Activated CD4-positive, alpha-beta T cell treated with anti-CD3 and anti-CD28 coated beads, Interleukin-10, Interleukin-2, amounts not matched to agents 100 ng/mL and 50 ng/mL, durations not matched to agents 16 hours and 8 hours (primary cell): Measurements from ENCODE around the gene DGAT2L6.
"Not testable (repeated sequence)": the region's sequence is repeated elsewhere in the genome, so short reads cannot be mapped to it uniquely, and the experiment has no call there.

Experiments used
- DNase-seq: peaks from one replicate; pipeline ENCODE4 v3.0.0-alpha.2; 2020

Gene DGAT2L6

DNA sequence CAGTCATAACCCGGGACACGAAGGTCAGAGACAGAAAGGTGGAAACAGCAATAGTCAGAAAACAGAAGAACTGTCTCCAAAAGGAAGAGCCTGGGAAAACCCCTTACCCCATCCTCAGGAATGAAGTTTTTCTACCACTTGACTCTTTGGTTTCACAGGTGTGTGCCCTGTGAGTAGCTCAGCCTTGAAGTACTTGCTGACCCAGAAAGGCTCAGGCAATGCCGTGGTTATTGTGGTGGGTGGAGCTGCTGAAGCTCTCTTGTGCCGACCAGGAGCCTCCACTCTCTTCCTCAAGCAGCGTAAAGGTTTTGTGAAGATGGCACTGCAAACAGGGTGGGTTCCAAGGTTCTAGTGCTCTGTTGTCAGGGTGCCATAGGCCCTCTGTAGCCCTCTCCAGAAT, 24.4 kb downstream of the DGAT2L6 start:
- DNase-seq = no peak

DNA sequence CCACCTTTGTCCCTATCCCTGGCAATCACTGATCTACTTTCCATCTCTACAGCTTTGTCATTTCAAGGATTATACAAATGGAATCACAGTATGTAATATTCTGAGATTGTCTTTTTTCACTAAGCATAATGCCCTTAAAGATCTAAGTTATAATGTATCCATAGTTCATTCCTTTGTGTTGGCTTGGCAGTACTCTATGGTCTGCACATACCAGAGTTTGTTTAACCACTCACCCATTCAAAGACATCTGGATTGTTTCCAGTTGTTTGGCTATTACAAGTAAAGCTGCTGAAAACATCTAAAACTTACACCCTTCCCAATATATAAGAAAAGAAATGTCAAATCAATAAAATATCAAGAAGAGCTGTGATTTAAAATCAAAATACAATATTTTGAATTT, 31.2 kb downstream of the DGAT2L6 start:
- DNase-seq = no peak

DNA sequence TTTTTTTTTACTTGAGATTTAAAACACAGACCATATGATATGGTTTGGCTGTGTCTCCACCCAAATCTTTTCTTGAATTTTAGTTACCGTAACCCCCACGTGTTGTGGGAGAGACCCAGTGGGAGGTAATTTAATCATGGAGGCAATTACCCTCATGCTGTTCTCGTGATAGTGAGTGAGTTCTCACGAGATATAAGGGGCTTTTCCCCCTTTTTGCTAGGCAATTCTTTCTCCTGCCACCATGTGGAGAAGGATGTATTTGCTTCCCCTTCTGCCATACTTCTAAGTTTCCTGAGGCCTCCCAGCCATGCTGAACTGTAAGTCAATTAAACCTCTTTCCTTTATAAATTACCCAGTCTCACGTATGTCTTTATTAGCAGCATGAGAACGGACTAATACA, 32.3 kb downstream of the DGAT2L6 start:
- DNase-seq = not testable (repeated sequence)

DNA sequence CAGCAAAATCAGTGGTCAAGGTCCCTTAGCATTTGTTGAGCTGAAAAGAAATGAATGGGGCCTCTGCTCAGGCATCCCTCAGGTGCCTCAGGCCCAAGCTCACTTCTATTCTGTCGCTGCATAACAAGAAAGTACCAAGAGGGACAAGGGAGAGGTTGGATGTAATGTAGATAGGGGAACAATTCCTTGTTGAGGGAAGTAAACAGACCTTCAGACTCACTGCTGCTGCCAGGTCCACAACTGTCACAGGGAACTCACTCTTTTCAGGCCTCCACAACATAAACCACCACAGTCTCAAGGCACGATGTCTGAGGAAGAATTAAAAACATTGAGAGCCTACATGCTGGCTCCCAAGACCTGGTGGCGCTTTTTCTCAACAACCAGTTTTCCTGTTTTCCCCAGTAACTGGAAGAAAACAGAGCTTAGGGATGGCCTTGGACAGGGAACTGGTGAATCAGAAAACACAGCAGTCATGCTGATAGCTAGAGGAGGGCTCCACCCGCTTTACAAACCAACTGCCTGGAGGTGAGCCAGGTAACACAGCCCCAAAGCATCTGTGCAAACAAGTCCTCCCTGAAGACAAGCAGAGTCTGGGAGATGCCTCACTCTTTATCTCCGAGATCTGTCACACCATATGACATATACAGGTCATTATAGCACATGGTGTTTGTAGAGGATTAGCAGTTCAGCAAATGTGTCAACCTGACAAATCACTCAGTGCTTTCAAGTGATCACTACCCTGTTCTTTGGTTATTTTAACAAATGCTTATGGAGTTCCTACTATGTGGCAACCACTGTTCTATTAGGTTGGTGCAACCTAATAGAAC, 42.9 kb downstream of the DGAT2L6 start:
- DNase-seq = no peak

DNA sequence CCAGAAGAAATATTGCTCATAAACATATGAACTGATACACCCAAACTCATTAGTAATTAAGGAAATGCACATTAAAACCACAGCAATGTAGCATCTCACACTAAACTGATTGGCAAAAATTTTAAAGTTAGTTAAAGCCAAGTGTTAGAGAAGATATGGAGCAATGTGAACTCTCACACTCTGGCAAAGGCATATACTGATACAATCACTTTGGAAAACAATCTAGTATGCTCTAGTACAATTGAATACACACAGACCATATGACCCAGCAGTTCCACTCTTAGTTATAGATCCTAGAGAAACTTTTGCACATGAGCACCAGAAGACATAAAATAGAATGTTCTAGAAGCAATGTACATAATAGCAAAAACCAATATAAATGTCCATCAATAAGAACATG, 48.8 kb downstream of the DGAT2L6 start:
- no peak for DNase-seq

DNA sequence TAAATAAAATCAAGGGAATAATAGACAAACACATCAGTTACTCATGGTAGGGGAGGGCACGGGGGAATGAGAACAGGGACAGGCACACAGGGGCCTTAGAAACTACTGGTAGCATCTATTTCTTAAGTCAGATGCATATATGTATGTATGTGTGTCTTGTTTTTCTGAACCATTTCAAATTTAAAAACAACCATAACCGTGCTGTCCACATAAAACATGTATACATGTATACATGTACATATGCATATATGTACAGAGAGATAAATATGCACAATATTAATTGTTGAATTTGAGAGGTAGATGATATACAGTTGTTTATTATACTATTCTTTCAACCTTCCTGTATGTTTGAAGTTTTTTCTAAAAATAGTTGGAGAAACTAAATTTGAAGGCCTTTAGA, 49.4 kb downstream of the DGAT2L6 start:
- no peak for DNase-seq

DNA sequence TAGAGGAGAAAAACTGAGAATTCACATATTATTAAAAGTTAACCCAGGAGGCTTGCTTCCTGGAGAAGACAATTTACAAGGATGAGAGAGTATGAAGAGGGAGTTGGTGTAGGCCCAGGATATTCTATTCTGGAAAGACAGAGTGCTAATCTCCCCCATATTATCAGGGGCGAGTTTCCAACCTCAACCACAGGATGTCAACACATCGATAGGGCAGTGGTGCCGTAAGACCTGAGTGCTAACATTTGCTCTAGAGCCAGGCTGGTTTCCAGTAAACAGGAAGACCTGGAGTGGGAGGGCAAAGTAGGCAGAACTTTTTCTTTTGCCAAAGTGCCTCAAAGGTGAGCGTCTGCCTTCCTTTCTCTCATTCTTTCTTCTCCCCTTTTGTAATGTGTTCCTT, 54.4 kb downstream of the DGAT2L6 start:
- DNase-seq = no peak

DNA sequence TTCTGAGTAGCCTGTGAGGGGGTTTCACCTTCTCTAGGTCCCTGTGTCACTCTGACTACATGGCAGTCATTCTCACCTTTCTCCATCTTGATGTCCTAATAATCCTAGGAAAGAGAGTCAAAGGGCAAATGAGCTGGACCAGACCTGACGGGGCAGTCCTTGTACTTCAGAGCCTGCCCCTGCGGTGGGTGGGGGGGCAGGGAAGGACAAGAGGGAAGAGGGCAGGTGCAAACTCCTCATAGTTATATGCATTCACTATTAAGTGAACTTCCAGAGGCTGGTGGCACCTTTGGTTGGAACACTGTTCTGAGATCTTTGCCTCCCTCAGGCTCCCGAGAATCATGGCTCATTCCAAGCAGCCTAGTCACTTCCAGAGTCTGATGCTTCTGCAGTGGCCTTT, 57.1 kb downstream of the DGAT2L6 start, which contains the start of gene AWAT1:
Gene AWAT1 (plus strand): TSS at position 301 of the 400 bp plus-strand sequence. CDS start 41 bp downstream, at position 342.
- DNase-seq = no peak

DNA sequence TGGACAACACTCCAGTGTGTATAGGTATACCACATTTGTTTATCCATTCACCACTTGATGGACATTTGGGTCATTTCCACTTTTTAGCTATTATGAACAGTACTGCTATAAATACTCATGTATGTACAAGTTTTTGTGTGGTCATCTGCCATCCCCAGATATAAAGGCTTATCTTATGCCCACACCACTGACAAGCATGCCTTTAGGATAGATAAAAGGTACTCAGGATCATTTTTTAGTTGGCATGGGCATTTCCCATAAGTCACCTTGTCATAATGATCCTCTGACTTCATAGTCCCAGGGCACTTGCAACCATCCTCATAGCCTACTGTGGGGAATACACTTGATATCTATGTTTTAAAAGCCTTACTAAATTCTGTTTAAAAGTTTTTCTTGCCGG, 63.5 kb downstream of the DGAT2L6 start:
- DNase-seq = no peak

DNA sequence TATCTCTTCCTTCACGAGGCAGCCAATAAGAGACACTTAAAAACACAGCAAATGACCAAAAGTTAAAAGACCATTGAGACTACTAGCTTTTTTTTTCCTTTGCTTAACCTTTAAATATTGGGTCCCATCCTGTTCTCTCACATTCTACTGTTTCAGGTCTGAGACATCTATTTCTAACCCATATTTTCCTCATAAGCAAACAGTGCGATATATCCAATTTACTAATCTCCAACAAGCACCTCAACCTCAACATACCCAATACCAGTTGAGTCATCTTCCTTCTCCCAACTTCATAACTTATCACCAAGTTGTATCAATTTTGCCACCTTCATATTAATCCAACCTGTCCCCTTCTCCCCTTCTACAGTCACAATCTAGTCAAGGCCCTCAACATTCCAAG, 64.2 kb downstream of the DGAT2L6 start:
- DNase-seq = no peak

DNA sequence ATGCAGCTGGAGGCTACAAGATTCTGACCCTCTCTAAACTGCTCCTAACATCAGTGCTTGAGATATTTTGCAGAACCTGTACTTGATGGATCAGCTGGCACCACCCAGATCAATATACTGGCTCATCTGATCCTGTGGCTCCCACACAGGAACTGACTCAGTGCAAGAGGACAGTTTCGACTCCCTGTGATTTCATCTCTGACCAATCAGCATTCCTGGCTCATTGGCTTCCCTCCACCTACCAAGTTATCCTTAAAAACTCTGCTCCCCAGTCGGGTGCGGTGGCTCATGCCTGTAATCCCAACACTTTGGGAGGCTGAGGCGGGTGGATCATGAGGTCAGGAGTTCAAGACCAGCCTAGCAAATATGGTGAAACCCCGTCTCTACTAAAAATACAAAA, 66.3 kb downstream of the DGAT2L6 start:
- not testable (repeated sequence) for DNase-seq

DNA sequence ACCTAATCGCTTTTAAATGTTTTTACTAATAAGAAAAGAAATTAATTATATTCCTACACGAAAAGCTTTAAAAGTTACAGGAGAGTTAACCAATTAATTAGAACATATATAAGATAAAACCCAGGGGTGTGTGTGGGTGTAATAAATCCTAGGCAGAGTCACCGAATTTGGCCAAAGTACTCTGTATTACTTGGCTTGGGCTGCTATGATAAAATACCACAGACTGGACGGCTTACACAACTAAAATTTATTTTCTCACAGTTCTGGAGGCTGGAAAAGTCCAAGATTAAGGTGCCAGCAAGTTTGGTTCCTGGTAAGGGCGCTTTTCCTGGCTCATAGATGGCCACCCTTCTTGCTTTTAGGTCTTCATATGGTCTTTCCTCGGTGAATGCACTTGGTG, 67.6 kb downstream of the DGAT2L6 start:
- no peak for DNase-seq

DNA sequence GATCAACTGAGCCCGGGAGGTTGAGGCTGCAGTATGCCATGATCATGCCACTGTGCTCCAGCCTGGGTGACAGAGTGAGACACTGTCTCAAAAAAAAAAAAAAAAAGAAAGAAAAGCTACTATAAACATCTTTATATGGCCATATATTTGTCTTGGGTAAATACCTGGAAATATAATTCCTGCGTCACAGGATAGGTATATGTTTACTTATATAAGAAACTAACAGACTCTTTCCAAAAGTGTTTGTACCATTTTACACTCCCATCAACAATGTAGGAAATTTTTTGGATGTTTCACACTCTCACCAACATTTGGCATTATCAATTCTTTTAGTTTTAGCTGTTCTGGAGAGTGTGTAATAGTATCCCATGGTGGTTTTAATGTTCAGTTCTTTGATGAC, 70.0 kb downstream of the DGAT2L6 start:
- DNase-seq = no peak

DNA sequence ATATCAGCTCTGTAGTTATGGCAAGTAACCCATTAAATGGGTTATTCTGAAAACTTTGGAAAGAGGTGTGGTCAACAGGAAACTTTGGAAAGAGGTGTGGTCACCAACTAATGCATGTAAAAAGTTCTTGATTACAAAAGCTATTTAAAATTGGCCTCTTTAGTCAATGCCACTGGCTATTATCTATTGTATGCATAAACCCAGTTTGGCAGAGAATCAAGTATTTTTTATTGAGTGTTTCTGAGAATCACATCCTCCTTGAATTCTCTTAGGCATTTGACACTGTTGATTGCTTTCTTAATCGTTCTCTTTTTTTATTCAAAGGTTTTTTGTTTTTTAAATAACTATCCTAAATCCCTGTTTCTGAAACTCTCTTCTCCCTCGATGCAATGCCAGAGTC, 75.2 kb downstream of the DGAT2L6 start:
- DNase-seq = no peak

DNA sequence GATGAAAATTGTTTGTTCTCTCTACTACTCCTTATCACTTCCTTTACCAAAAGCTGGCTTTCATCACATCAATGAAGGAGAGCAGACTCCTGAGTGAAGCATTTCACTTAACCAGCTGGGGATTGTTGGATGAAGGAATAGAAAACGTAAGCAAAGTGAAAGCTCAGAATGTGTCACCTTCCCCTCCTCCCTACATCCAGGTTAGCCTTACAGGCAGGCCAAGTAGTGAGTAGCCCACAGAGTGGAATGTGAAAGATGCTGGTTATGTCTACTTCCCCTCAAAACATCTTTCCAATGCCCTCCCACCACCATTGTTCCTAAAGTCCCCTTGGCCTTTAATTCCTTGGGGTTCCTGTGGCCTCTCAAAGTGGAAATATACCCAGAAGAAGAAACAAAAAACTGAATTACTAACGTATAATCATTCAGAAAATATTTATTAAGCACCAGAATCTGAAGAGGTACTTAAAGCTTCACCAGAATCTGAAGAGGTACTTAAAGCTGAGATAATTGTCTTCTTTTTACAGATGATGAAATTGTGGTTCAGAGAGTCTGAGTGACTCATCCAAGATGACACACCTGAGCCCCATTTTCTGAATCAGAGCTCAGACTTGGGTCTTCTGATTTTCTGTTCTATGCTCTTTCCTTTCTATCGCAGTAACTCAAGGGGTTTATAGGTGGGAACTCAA, 76.2 kb downstream of the DGAT2L6 start:
- peak; percentile 20 for DNase-seq

DNA sequence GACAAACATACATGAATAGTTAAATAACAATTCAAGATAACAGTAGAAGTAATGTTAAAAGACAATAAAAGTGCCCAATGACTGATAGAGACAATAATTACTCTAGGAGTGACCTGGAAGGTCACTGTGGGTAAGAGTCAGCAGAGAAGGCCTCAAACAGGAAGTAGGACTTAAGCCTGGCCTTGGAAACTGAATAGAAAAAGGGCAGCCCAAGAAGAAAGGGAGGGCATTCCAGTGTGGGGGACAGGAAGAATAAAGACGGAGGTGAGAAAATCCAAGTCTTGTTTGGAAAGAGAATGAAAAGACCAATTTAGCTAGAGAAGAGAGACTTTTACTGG, 76.7 kb downstream of the DGAT2L6 start:
- DNase-seq = no peak

DNA sequence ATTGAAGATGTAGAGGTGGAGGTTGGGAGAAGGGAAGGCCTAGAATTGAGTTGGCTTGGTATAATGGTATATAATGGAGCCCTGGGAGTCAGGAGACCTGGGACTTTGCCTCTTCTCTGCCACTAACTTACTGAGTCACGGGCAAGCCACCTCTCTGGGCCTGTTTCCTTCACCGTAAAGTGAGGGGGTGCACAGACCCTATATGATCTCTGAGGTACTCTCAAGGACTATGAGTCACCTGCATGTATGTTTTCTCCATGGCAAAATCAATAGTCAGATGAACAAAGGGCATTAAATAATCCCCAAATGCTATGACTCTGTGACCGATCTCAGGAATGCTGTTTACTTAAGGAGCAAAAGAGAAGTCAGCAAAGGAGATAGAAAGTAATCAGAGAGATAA, 77.6 kb downstream of the DGAT2L6 start:
- DNase-seq = no peak
